ENCODE data around the gene PTPN9.
"Not testable (repeated sequence)": the region's sequence is repeated elsewhere in the genome, so short reads cannot be mapped to it uniquely, and the experiment has no call there.

Gene PTPN9

DNA sequence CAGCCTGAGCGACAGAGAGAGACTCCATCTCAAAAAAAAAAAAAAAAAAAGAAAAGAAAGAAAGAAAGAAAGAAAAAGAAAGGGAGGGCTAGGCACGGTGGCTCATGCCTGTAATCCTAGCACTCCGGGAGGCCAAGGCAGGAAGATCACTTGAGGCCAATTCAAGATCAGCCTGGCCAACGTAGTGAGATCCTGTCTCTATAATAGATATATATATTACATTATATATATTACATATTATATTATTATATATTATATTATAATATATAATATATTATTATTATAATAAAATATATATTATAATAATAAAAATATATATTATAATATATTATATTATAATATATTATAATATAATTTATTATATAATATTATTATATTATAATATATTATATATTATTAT lies 48.9 kb downstream of the PTPN9 start:
- no peak for DNase-seq

DNA sequence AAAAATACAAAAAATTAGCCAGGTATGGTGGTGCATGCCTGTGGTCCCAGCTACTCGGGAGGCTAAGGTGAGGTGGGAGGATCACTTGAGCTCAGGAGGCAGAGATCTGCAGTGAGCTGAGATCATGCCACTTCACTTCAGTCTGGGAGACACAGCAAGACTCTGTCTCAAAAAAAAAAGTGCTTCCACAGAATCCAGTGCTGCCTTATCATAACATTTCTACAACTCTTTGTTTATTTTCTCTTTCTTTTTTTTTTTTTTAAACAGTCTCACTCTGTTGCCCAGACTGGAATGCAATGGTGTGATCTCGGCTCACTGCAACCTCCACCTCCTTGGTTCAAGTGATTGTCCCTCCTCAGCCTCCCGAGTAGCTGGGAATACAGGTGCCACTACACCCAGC lies 53.4 kb downstream of the PTPN9 start:
- DNase-seq, result not testable (repeated sequence)

DNA sequence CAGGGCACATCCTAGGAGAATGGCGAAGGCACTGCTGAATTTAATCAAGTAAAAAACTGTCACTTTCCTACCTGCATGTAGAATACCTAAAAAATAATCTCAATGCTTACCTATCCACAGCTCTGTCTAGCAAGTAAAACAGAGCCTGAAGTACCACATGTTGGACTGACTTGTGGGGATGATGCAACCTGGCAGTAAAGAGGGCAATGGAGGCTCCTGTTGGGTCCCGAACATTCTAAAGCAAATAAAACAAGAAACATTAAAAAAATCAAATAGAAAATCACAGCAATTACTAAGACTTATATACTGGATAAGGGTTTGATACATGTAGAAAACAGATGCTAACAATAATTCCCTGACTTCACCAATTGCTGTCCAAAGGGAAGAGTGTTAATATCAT lies 56.1 kb downstream of the PTPN9 start:
- DNase-seq, result no peak

DNA sequence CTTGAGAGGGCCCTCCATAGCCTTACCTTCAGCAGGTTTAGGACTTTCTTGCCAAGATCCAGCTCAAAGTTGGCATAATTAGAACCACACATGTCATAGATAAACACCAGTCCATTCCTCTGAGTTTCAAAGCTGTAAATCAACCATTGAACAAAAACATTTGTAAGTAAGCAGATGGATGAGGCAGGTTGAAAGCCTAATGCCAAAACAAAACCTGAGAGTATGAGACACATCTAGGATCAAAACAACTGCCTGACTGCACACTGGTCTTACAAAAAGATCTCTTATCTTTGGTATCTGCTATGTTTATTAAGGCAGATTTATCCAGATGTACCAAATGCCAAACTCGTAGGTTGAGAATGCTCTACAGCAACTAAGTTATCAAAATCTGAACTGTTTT lies 61.9 kb downstream of the PTPN9 start:
- no peak for DNase-seq

DNA sequence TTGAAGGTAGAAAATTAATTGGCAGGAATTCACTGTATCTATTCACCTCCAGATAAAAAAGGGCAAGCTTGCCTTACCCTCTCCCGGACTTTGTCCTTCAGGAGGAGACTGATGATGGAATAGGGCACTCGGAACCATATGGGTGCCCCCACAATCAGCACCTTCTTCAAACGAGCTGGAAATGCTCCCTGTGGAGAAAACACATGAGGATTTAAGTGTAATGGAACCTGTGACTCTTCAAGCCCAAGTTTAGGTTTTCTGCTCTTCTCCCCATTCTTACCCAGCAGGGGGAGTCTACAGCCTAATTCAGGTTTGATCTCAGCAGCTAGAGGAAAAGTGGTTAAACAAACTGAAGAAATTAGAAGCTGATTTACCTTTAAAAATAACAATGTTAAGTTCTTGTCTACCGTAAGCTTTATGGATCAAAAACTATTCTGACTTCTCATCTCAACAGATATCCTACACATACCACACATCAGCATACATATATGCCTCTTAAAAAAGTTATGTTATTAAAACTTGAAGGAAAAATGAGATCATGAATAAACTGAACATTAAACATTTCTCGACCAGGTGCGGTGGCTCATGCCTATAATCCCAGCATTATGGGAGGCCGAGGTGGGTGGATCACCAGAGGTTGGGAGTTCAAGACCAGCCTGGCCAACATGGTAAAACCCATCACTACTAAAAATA lies 70.1 kb downstream of the PTPN9 start:
- DNase-seq, result no peak

DNA sequence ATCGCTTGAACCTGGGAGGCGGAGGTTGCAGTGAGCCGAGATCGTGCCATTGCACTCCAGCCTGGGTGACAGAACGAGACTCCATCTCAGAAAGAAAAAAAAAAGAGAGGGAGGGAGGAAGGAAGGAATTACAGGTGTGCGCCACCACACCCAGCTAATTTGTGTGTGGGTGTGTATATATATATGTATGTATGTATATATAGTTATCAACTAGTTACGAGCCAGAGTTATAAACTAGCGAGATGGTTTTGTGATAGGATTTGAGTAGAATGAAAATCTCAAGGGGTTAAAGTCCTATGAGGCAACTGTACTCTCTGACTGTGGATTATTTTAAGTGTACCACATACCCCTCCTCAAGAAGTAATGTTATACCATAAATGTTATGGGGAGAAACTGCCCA lies 76.8 kb downstream of the PTPN9 start:
- DNase-seq, result no peak

DNA sequence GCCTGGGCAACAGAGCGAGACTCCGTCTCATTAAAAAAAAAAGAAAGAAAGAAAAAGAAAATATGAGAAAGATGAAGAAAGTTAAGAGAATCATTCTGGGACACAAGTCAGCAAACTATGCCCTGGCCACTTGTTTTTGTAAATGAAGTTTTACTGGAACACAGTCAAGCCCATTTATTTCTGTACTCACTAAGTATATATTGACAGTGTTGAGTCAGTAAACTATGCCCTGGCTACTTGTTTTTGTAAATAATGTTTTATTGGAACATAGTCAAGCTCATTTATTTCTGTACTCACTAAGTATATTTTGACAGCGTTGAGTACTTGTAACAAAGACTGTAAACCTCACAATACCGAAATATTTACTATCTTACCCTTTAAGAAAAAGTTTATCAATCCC lies 85.4 kb downstream of the PTPN9 start:
- DNase-seq, result no peak

DNA sequence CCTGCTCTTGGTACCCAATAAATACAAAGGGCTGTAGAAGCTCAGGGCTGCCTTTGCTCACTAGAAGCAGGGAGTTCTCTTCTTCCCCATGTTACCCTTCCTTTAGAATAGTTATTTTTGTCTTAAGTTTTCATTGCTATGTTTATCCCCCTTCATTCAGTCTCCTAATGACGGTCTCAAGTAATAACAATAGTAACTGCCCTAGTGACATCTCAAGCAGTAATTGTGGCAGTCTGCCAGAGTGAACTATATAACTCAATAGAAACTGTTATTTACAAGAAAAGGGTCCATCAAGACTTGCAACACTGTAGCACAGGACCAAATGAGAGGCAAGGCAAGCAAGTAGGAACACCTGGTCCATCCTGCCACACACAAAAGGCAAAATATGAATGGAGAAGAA lies 95.2 kb downstream of the PTPN9 start:
- DNase-seq, result no peak

DNA sequence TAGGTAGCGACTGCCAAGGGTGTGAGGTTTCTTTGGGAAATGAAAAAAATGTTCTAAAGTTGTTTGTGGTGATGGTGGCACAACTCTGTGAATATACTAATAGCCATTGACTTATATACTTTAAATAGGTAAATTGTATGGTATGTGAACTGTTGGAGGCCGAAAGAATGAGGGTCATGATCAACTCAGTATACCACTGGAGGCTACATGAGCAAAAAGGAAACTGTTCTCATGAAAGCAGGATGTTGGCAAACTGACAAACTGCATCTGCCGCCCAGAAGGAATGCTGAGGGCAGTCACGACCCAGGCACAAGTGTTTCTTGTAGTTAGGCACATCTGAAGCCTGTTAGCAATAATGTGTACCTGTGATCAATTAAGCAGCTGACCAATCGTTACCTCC lies 95.6 kb downstream of the PTPN9 start:
- not testable (repeated sequence) for DNase-seq

DNA sequence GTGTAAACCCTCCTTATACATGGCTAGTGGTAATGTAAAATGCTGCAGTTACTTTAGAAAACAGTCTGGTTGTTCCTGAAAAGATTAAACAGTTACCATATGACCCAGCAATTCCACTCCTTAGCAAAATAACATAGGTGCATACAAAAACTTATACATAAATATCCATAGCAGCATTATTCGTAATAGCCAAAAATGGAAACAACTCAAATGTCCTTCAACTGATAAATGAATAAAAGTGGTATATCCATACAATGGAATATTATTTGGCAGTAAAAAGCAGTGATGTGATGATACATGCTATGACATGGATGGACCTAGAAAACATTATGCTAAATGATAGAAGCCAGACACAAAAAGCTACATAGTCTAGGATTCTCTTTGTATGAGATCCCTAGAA lies 96.0 kb downstream of the PTPN9 start:
- no peak for DNase-seq

DNA sequence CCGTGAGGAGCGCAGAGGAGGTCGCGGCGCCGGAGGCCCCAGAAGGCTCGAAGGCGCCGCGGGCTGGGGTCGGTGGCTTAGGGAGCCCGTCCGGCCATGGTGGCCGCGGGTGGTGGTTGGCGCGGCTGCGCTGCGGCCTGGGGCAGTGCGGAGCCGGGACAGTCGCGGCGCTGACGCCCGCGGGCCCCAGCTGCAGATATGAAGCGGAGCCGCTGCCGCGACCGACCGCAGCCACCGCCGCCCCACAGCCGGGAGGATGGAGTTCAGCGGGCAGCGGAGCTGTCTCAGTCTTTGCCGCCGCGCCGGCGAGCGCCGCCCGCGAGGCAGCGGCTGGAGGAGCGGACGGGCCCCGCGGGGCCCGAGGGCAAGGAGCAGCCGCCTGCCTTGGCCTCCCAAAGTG lies 98.7 kb downstream of the PTPN9 start:
- DNase-seq, result not testable (repeated sequence)

DNA sequence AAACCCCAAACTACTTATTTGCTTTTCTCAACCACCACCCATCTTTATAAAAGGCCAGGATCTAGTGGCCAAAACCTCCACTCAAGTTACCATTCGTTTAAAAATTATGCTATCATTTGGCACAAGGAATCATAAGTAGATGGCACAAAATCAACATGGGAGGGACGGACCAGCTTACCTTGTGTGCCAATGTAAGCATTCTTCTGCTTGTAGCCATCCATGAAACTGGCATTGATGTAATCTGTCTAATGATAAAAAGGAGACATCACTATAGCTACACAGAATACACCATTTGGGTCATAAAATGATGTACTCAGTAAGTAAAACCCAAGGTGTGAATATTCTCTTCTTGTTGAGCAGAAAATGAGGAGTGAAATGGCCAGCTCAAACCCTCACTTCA lies 99.4 kb downstream of the PTPN9 start:
- DNase-seq, result no peak

DNA sequence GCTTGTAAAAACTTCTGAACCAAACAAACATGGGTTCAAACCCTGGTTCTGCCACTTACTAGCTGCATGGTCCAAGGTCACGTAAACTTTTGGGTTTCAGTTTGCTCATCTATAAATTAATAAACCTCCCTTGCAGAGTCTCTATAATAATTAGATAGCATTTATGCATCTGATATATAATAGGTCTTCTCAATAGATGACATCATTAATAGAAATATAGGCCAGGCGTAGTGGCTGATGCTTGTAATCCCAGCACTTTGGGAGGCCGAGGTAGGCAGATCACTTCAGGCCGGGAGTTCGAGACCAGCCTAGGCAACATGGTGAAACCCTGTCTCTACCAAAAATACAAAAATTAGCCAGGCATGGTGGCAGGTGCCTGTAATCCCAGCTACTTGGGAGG lies 102.0 kb downstream of the PTPN9 start:
- DNase-seq, result not testable (repeated sequence)

DNA sequence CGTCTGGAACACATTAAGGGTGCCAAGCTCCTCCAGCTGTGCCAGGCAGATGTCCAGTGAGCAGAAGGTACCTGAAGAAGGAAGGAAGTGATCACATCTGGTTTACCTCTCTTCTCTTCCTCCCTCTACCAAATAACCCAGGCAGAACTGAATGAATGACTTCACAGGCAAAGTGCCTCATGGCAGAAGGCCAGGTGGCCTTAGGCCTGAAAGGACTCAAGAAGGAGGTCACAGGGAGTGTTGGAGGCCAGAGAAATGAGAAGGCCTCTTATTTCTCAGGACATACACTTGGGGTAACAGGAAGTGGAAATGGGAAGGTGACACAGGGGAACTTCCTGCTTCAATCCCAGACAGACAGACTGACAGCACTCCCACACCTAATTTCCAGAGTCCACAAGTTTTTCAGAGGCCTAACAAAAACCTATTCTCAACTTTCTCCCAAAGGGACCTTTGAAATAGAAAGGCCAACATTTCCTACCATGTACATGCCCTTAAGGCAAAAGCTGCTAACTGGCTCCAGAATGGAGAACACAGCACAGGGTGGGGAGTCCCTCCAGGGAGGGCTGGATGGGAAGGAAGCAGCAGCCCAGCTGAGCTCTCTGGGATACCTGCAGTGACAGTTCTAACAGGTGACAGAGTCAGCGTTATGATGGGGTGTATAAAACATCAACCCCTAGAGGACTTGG lies 110.1 kb downstream of the PTPN9 start:
- no peak for DNase-seq

DNA sequence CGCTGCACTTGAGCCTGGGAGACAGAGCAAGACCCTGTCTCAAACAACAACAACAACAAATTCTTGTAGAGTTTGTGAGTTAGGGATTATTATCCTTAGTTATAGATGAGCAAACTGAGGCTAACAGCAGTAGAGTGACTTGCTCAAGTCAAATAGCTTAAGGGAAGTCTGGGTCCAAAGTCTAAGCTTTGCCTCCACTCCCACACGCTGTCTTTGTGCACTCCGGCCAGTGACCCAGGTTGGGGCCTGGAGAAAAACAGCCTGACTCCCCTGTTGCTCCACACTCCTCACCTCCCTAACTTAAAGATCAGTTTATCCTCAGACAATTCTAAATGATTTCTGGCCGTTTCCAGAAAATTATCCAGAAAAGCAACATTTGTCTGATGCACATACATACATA lies 118.5 kb downstream of the PTPN9 start:
- no peak for DNase-seq

DNA sequence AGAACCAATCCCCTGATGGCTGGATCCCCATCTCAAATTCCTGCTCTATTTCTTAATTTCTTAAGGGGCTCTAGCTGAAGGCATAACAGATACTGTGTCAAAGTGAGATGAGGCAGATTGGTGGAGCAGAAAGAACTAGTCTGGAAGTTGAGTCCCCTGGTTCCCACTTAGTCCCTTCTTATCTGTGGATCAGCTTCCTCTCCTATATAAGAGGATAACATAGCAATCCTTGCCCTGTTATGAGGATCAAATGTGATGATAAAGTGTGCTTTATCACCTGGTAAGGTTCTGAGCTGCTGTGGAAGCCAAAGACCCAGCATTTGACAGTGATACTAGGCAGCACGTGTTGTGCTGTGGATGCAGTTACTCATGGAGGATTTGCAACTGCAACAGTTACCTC lies 119.5 kb downstream of the PTPN9 start:
- no peak for DNase-seq

DNA sequence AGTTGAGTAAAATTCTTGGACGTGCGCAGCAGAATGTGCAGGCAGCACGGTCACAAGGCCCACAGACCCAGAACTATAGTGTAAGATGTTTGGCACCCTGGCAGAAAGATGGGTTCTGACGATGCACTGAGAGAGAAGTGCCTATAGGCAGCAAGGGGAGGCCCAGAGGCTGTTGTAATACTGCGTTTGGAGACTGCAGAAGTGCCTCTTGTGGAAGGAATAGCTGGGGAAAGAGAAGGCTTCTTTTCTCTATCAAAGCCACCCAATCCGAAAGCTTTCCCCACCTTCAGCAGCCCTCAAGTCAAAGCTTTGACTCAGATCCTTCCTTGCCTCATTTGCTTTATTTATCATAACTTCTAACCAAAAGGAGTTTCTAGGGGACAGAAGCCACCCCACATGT lies 122.4 kb downstream of the PTPN9 start:
- no peak for DNase-seq

DNA sequence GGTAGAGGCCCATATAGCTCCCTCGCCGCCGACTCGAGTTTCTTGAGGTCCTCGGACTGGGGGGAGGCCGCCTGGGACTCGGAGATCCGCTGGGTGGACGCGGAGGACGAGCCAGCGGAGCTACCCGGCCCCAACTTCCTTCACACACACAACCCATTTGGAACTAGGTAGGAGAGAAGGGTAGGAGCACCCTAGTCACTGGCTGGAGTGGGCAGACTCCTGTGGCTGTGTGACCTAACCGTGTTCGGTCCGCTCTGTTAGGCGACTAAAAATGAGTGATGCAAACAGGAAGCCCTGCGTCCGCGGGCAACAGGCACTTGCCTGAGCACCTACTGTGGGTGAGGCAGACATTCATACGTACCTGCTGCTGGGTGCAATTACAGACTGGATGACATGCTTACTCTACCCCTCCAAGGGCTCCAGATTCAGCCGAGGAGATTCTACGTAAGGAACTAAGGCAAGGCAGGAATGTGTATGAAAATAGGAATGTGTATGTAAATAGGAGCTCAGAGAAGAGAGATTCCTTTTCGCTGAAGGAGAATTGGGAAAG lies 123.1 kb downstream of the PTPN9 start:
- peak; percentile 70 for DNase-seq

DNA sequence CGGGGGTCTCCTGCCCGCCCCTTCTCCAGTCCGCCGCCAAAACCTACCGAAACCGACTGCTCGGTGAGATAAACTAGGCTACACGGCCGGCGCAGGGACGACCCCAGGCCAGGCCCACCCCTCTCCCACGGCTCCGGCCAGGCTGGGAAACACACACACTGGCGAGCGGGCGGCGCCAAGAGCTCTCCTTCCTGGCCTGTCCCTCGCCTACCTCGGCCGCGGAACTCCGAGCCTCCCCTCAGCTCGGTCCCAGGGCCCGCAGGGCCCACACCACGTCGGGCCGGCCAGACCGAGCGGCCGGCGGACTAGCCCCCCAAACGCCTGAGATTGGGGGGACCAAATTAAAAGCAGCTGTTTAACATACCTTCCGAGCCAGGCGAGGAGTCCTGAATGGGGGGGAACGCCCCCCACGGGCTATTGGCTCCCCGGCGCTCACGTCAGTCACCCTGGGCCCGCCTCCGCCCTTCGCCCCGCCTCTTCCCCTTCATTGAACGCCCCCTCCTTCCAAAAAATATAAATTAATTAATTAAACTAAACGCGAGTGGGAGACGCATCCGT lies 123.6 kb downstream of the PTPN9 start:
- peak; percentile 92 for DNase-seq

DNA sequence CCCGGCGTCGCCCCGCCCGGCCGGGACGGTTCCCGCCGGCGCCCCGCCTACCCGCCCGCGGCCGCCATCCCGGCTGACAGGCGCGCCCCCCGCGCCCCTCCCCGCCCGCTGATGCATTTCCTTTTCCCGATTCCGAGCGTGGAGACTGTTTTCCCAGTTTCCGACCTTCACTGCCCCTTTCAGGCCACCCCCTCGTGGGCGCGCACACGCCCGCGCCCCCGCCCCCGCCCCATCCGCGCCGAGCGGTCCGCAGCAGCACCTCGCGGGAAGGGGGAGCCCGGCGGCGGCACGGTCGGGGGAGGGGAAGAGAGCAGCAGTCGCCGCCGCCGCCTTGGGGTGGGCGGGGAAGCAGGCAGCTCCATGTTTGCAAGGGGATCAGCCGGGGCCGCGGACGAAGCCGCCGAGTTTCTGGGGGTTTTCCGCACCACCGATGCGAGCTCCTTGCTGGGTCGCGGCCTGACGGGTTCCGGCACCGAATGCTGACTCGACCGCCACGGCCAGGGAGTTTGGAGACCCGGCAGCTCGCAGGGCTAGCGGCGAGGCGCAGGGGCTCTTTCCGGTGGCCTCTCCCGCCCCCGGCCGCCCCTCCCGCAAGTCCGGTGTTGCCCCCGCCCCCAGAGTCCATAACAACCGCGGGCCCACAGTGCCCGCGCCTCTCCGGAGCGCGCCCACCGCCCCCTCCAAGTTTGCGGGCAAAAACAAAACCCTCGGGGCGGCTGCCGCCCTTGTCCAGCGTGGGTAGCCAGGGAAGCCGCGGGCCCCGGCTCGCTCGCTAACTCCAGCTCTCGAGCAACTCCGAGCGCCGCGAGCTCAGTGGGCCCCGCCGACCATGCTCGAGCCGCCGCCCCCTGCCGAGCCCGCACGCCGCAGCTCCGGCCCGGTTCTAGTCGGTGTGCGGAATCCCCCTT lies 124.4 kb downstream of the PTPN9 start:
- DNase-seq, result peak; percentile 84

DNA sequence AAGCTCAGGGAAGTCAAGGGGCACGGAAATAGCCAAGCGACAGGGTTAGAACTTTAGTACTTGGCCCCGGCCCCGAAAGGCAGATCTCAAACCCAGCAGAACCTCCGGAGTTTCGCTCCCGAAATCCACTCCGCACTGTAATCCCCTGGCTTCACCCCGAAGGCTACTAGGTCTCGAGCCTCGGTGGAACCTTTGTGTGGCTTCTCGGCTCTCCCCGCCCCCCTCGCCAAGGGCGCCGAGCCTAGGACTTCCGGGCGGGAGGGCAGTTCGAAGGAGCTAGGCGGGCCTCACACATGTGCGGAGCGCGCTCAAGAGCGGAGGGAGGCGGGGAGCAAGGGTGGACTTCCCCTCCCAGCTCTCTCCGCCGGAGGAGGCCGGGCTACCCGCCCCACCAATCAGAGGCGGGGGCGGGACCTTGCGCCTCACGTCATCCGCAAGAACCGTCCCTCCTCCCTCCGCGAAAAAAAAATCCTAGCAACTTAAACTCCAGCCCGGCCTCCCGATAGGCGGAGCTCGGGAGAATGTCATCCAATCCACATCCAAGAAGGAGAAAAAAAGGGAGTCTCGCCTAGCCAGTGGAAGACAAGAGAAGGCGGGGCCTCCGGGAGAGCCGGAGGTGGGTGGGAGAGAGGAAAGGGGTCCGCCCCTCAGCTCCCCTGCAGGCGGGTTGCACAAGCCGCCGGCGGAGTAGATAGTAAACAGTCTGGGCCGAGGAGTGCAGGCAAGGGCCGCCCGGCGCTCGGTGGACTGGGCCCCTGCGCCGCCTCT lies 125.2 kb downstream of the PTPN9 start:
- DNase-seq, result peak; percentile 96
